8988T (cell line): ENCODE data around the gene TRPM2.

Experiments used
- DNase-seq: peaks from one replicate; pipeline ENCODE4 v3.0.0; 2011

TRPM2 gene

DNA sequence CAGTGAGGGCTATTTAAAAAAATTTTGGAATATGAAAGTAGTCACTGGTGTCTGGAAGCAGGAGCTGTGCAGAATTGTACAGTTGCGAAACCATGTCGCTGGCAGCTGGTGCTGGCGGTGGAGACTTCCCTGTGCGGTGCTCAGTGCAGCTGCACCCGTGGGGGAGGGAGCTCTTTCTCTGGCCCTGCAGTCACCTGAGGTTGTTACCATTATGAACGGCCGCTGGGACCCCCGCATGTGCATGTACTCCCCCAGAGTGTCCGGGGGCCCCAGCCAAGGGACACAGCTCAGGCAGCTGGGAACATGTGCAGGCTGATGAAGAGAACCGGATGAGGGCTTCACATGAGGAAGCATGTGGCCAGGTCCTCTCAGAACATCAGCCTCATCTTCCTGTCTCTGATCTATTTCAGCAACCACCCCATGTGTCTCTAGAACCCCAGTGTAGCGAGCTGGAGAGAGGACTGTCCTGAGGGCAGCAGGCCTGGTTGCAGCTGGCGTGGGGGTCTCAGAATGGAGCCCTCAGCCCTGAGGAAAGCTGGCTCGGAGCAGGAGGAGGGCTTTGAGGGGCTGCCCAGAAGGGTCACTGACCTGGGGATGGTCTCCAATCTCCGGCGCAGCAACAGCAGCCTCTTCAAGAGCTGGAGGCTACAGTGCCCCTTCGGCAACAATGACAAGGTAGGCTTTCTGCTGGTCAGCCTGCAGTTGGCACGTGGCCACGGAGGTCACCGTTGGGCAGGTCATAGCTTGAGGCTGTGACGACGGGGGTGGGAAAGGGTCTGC, at the start of gene TRPM2:
Gene TRPM2 (plus strand): TSS at position 431 of the 780 bp plus-strand sequence. CDS start 80 bp downstream, at position 511.
- DNase-seq = no peak

DNA sequence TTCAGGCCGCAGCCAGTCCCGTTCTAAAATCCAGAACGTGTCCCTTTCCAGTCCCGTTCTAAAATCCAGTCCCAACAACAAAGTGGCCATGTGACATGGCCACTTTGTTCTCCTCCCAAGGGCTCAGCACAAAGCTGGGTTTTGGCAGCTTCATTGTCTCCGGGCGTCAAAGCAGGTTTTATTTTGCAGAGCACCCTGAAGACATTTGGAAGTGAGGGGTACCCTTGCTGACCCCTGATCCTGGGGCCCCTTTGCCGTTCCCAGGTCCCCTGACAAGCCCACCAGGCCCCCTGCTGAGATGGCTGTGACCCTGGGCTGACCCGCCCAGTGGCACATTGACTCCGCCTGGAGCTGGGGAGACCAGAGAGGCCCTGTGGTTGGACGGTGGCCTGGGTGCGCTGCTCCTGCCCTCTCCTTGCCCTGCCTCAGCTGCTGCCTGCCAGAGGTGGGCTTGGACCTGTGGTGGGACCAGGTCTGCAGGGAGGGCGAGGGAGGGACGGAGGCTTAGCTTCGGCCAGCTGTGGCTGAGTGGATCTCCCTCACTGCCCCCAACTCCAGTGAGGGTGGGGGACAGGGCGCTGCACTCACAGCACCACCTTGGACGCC, 49.3 kb upstream of the TRPM2 start:
- DNase-seq = no peak

DNA sequence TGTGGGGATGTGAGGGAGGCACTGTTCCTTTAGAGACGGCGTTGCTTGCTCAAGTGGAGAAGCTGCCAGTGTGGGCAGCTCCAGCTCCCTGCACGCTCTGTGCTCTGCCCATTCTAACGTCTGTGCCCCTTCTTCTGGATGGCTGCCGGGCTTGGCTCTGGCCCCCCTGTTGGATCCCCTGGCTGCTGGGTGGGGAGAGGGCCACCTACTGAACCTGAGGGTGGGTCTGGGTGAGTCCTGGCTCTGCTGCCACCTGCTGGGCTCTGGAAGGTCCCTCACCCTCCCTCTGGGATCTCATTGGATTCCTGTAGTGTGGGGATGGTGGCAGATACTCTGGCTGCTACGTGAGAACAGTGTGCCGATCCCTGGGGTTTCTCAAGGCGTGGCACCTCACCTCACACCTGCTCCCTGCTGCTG, 48.5 kb upstream of the TRPM2 start:
- DNase-seq = peak; percentile 82

DNA sequence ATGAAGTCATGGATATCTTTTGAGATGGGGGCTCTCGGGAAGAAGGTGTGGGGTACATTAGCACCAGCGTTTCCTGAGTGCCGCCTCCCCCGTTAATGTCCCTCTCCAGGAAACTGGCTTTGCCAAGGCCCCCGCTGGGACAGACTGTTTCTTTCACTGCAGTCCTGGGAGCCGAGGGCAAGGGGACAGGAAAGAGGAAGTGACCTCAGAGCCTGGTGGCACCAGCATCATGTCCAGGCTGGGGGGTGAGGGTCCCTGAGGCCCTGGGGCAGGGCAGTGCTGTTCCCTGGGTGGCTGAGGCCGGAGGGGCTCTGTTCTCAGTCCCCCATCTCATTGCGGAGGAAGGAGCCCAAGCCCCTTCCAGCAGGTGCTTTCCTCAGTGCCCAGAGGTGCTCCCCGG, 47.7 kb upstream of the TRPM2 start:
- no peak for DNase-seq

DNA sequence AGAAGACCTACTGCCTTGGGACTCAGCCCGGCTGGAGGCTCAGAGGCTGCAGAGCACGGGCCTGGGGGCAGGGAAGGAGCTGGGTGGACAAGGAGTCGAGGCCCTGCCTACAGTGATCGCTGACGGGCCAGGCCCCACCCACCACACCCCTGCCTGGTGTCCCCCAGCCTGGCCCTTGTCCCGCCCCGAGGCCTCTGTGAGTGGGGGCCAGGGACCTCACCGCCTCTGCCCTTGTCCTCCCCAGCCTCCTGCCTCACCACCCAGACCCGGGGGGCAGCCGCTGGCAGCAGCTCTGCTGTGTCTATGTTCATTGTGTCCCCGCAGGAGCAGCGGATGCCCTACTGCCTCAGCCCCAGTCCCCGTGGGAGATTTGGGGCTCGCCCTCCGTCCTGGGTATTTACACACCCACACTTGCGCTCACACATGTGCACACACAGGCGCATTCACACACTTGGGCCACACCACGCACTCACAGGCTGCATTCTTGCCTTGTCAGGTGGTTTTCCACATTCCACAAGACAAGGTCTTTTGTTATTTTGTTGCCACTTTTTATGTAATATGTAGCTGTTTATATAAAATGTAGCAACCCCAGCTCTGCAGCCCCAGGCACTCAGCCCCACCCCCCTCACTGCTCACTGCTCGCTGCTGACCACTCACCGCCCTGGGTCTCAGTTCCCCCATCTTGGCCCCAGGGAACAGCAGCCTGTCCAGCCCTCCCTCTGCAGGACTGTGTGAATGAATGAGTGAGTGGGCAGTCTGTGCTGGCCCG, 46.3 kb upstream of the TRPM2 start:
- DNase-seq = no peak

DNA sequence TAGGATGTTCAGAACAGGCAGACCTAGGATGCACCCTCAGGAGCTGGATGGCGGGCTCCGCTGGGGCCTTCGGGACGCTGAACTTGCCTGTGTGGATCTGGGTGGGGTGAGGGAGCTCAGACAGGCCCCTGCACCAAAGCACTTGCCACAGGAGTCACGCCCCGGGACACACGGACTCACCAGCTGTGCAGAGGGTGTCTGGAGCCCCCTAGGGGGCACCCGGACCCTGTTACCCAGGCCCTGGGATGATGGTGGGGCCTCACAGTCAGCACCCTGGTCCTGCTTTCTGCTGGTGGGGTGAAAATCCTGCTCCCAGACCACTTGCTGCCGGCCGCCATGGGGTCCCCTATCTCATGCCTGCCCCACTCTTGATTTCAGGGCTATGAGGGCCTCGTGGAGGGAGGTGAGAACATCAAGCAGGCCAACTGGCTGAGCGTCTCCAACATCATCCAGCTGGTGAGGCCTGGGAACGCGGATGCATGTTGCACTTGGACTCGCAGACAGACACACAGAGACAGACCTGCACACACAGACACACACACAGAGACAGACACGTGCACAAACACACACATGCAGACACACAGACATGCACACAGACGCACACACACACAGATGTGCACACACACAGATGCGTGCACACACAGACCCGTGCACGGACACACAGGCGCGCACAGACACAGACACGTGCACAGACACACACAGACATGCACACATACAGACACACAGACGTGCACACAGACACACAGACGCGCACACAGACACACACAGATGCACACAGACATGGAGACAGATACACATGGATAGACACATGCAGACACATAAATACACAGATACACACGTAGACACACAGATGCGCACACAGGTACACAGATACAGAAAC, 42.6 kb upstream of the TRPM2 start:
- no peak for DNase-seq

DNA sequence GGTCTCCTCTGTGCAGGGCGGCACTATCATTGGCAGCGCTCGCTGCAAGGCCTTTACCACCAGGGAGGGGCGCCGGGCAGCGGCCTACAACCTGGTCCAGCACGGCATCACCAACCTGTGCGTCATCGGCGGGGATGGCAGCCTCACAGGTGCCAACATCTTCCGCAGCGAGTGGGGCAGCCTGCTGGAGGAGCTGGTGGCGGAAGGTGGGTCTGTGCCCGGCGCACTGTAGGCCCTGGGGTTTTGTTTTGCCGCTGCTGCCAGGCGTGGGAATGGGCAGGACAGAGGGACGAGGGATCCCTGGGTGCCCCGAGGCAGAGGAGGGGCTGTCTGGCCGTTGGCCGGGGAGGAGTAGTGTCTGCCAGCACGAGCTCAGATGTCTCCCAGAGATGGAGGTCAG, 41.3 kb upstream of the TRPM2 start:
- DNase-seq = no peak

DNA sequence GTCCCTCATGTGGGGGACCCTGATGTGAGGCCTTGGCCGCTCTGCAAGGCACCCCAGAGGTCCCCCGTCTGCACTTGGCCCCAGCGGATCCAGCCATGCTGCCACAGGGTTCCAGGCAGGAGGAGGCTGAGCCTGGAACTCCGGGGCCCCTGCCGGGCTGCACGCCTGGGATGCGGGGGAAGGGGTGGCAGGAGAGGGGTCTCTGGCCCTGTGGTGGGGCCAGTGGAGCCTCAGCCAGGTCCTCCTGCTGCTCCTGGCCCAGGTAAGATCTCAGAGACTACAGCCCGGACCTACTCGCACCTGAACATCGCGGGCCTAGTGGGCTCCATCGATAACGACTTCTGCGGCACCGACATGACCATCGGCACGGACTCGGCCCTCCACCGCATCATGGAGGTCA, 40.7 kb upstream of the TRPM2 start:
- no peak for DNase-seq

DNA sequence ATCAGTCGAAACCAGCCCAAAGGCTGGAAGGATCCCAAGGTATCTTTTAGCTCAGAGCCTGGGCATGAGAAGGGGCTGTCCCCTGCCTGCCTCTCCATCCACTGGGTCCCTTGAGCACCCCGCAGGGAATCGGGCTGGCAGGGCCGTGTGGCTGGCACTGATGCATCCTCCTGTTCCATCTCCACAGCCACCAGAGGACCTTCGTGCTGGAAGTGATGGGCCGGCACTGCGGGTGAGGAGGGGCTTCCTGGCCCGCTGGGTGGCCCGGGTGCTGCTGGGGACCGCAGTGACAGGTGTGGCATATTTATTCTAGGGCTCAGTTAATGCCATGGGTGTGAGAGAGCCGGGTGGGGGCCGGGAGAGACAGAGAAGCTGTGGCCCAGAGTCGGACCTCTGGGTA, 40.0 kb upstream of the TRPM2 start:
- DNase-seq = no peak

DNA sequence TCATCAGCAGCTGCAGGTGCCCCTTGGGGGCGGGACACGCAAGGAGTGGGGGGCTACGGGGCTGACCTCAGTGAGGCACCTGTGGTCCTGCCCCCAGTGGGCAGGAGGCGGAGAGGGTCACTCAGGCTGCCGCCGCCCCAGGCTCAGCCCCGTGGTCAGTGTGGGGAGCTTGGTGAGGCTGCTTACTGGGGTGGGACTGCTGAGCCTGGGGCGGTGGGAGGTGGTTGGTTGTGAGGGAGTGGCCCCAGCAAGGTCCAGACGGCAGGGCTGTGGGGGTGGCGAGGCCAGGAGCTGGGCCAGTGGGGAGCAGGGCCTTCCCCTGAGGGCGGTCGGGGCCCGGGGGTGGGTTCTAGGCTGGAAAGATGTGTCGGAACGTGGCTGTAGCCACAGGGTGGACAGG, 39.3 kb upstream of the TRPM2 start:
- DNase-seq = no peak

DNA sequence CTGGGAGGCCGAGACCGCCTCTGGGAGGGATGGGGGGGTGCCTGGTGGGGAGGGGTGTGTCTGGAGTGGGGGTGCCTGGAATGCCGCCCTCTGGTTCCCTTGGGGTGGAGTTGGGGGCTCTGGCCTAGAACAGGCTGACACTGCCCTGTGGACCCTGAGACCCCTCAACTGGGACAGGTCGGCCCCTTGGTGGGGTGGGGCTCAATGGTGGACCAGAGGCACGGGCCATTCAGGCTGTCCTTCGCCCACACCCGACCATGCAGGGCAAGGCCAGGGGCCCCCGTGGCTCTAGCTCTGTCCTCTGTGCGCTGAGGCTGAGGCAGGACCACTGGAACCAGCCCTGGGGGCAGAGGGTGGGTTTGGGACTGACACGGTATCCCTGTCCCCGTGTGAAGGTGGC, 38.9 kb upstream of the TRPM2 start:
- DNase-seq = no peak

DNA sequence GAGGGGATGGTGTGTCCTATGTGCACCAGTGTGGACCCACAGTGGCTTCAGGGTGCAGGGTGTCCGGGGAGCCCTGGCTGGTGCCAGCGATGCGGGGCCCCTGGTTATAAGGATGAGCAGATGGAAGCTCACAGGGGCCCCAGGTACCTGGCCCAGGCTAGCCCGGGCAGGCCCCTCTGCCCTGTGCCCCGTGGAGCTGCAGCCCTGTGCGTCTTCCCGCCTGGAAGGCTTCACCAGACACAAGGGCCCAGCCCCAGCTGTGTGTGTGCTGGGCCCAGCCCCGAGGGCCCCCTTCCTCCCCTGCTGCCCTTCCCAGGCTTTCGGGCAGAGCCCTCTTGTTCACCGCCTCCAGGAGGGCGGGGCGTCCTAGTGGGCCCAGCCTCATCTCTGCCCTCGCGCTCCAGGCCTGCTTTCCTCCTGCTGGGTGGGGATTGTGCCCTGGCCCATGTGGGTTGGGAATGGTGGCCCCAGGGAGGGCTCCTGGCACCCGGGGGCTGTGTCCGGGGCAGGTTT, 37.7 kb upstream of the TRPM2 start:
- no peak for DNase-seq

DNA sequence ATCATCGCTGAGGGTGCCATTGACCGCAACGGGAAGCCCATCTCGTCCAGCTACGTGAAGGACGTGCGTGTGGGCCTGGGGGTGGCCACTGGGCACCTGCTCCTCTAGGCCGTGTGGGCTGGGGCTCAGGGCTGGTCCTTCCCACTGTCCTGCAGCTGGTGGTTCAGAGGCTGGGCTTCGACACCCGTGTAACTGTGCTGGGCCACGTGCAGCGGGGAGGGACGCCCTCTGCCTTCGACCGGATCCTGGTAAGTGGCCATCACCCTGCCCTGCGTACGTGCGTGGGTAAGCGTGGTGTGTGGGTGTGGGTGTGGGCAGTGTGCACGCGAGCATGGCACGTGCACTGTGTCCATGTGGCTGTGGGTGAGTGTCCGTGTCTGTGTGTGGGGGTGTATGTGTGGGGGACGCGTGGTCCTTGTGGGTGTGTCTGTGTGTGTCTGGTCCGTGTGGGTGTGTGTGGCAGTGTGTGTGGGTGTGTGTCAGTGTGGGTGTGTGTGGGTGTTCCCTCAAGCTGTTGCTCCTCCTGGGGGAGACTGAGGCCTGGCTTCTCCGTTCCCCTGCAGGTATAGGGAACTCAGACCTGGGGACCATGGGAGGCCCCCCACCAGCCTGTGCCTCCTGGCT, 37.0 kb upstream of the TRPM2 start:
- no peak for DNase-seq

DNA sequence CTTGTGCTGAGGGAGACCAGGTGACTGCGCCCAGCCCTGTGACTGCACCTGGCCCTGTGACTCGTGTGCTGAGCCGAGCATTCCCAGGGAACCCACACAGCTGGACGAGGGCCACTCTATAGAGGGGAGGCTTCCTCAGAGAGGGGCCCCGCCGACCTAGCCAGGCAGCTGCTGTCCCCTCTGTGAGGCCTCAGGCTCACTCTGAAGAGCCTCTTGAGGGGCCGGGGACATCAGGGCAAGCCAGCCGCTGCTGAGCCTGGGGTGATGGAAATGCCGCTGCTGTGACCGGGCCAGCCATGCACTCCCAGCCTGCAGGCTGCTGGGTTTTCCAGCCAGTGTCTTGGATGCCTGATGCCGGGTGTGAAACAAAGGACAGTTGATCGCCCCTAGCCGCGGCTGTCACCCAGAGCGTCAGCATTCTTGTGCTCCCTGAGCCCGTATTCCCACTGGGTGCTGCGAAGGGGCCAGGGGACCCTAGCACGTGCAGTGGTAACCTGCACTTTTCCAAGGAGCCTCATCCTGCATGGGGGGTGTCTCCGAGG, 36.1 kb upstream of the TRPM2 start:
- DNase-seq = no peak

DNA sequence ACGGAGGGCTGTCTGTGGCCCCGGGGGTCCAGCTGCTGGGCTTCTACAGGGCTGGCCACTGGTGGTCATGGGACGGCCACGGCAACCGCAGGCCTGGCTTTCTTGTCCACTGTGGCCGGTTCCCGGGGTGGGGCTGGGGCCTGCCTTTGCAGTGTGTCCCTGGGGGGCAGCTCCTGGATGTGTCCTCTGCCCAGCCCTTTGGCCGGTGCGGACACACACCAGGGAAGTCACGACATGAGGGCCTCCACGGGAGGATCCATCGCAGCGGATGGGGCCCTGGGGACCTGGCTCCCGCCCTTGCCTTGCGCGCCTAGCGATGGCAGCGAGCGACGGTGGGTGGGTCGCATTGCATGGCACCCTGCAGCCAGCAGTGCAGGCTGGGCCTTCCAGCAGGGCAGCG, 35.5 kb upstream of the TRPM2 start:
- DNase-seq = no peak

DNA sequence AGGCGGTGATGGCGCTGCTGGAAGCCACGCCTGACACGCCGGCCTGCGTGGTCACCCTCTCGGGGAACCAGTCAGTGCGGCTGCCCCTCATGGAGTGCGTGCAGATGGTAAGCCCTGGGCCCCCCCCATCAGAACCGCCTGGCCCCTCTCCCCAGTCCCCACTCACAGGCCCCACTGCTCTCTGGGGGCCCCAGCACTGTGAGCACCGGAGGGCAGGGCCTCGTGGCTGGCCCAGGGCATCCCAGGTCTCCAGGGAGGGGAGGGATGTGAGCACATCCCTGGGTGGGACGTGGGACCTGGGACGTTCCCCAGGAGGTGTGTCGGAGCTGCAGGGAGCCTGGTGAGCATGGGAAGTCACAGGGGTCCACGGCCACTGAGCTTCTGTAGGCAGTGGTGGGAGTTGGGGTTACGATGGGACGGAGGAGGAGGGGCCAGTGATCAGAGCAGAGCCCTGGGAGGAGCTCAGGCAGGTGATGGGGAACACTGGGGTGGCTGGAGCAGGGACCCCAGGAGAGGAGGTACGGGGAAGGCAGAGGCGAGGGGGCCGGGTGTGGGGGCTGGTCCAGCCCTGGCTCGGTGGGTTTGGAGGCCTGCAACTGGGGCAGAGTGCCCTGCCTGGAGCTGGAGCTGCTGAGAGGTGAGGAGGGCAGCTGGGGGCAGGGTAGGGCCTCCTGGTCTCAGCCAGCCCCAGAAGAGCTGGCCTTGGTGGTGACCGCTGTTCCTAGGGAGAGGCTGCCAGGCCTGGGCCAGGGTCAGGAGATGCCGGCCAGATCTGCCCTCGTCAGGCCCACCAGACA, 34.7 kb upstream of the TRPM2 start:
- DNase-seq = no peak

DNA sequence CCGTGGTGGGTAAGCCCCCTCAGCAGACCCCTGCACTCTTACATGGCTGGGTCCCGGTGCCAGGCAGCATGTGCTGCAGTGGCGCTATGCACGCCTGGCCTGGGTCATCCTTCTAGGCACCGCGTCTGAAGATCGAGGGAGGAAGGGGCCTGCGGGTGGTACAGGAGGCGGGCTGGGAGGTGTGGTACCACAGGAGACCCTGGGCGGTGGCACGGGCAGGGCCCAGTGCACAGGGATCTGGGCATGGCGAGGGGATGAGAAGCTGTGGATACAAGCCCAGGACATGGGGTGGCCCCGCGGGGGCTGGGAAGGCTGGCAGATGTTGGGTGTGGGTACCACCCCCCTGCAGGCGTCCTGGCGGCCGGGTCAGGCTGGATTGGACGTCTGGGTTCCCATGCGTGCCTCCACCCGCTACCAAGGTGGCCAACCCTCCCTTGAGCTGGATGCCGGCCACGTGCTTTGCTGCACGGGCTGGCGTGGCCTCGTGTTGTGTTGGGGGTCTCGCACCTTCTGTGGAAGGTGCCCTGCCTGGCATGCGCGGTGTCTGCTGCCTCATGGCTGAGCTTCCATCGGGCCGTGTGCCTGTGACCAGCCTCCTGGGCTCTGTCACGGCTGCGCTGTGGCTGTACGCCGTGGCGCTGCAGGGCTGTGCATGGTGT, 33.9 kb upstream of the TRPM2 start:
- DNase-seq = no peak

DNA sequence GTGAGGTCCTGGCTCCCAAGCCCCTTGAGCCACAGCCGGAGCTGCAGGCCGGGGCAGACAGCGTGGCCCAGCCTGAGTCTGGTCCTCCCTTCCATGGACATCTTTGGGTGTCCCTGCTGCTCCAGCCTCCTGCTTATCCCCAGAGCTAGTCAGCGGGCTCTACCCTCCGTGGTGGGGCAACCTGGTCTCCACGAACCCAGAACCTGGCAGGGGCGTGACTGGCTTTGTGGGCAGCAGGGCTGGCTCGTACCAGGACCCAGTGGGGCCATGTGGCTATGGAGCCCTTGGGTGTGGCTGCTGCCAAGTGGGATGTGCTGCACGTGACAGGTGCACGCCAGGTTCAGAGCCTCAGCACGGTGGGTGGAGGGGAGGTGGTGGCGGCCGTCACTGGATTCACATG, 32.6 kb upstream of the TRPM2 start:
- DNase-seq = no peak

DNA sequence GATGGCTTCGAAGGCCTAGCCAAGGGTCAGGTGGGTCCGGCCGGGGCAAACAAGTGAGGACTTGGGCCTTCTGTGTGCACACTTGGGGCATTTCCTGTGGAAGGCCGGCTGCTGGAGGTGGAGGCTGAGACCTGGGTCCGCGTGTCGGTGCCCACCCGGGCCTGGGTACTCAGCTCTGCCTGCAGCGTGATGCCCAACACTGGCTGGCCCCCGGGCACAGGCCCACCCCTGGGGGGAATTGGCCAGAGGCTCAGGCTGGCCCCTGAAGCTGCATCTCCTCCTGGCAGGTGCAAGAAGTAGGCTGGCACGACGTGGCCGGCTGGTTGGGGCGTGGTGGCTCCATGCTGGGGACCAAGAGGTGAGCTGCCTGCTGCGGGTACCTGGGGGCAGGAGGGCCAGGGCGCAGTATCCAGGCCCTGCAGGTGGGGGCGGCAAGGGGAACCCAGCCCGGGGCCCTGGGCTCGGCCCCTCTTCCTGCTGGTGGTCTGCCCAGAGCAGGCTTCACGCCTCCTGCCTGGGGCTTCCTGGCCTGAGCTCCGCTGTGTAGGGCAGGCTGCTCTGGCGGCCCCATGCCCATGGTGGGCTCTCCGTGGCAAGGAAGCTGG, 31.5 kb upstream of the TRPM2 start:
- no peak for DNase-seq
